Measurements from ENCODE around the gene AP1G2.

AP1G2 gene

GRCh38 chr14:23535943-23536342 is 31.6 kb downstream of the AP1G2 start:
- Histone ChIP-seq H3K36me3 (ENCODE audit: insufficient read depth, low read length) (no peaks in the 10 kb centered on the region), H3K4me3 (no peak overlapping the region), H3K27ac (no peak overlapping the region), H3K9ac (ENCODE audit: insufficient read length) (no peak overlapping the region), H3K9me3 (ENCODE audit: low read depth, low read length) (no peaks in the 10 kb centered on the region)
- no peak for DNase-seq (ENCODE audit: low read depth, low spot score)
- TF ChIP-seq POLR2AphosphoS5 (IDR thresholded peaks at IDR 0.05; ENCODE audit: borderline replicate concordance, low read depth, low read length) (no peak), EZH2 (IDR thresholded peaks at IDR 0.05) (no peak), FOXP2 (optimal IDR thresholded peaks at IDR 0.05; ENCODE audit: control extremely low read depth, extremely low read length, insufficient read depth) (no peak)

GRCh38 chr14:23533652-23534435 is 33.7 kb downstream of the AP1G2 start:
- Histone ChIP-seq H3K4me3 (no peak overlapping the region), H3K9ac (ENCODE audit: insufficient read length) (no peak overlapping the region), H3K9me3 (ENCODE audit: low read depth, low read length) (no peaks in the 10 kb centered on the region), H3K36me3 (ENCODE audit: insufficient read depth, low read length) (no peaks in the 10 kb centered on the region), H3K27ac (no peak overlapping the region)
- TF ChIP-seq POLR2AphosphoS5 (IDR thresholded peaks at IDR 0.05; ENCODE audit: borderline replicate concordance, low read depth, low read length), result no peak
- TF ChIP-seq EZH2 (IDR thresholded peaks at IDR 0.05), result no peak
- no peak for TF ChIP-seq FOXP2 (optimal IDR thresholded peaks at IDR 0.05; ENCODE audit: control extremely low read depth, extremely low read length, insufficient read depth)
- DNase-seq (ENCODE audit: low read depth, low spot score), result no peak

GRCh38 chr14:23532658-23533057 is 34.9 kb downstream of the AP1G2 start:
- H3K36me3 ChIP-seq (ENCODE audit: insufficient read depth, low read length), result no peaks in the 10 kb centered on the region
- H3K9ac ChIP-seq (ENCODE audit: insufficient read length), result no peak overlapping the region
- H3K27ac ChIP-seq, result no peak overlapping the region
- DNase-seq (ENCODE audit: low read depth, low spot score), result no peak
- no peak overlapping the region for H3K4me3 ChIP-seq
- TF ChIP-seq POLR2AphosphoS5 (IDR thresholded peaks at IDR 0.05; ENCODE audit: borderline replicate concordance, low read depth, low read length), result no peak
- no peak for TF ChIP-seq FOXP2 (optimal IDR thresholded peaks at IDR 0.05; ENCODE audit: control extremely low read depth, extremely low read length, insufficient read depth)
- no peak for TF ChIP-seq EZH2 (IDR thresholded peaks at IDR 0.05)
- no peaks in the 10 kb centered on the region for H3K9me3 ChIP-seq (ENCODE audit: low read depth, low read length)

- DNase-seq (ENCODE audit: low read depth, low spot score), result no peak
- TF ChIP-seq EZH2 (IDR thresholded peaks at IDR 0.05) (no peak), FOXP2 (optimal IDR thresholded peaks at IDR 0.05; ENCODE audit: control extremely low read depth, extremely low read length, insufficient read depth) (no peak), POLR2AphosphoS5 (IDR thresholded peaks at IDR 0.05; ENCODE audit: borderline replicate concordance, low read depth, low read length) (no peak)
- H3K9ac ChIP-seq (ENCODE audit: insufficient read length), result no peak overlapping the region
- no peak overlapping the region for H3K27ac ChIP-seq
- H3K36me3 ChIP-seq (ENCODE audit: insufficient read depth, low read length), result no peaks in the 10 kb centered on the region
- no peaks in the 10 kb centered on the region for H3K9me3 ChIP-seq (ENCODE audit: low read depth, low read length)
- no peak overlapping the region for H3K4me3 ChIP-seq
Measured at GRCh38 chr14:23531391-23531790, 36.2 kb downstream of the AP1G2 start.

GRCh38 chr14:23530375-23531055 is 37.1 kb downstream of the AP1G2 start:
- Histone ChIP-seq H3K9me3 (ENCODE audit: low read depth, low read length) (no peaks in the 10 kb centered on the region), H3K36me3 (ENCODE audit: insufficient read depth, low read length) (no peaks in the 10 kb centered on the region), H3K4me3 (no peak overlapping the region), H3K27ac (no peak overlapping the region), H3K9ac (ENCODE audit: insufficient read length) (no peak overlapping the region)
- no peak for TF ChIP-seq POLR2AphosphoS5 (IDR thresholded peaks at IDR 0.05; ENCODE audit: borderline replicate concordance, low read depth, low read length)
- no peak for TF ChIP-seq EZH2 (IDR thresholded peaks at IDR 0.05)
- TF ChIP-seq FOXP2 (optimal IDR thresholded peaks at IDR 0.05; ENCODE audit: control extremely low read depth, extremely low read length, insufficient read depth), result no peak
- no peak for DNase-seq (ENCODE audit: low read depth, low spot score)

GRCh38 chr14:23529016-23529415 is 38.6 kb downstream of the AP1G2 start:
- no peak overlapping the region for H3K4me3 ChIP-seq
- no peaks in the 10 kb centered on the region for H3K9me3 ChIP-seq (ENCODE audit: low read depth, low read length)
- TF ChIP-seq EZH2 (IDR thresholded peaks at IDR 0.05) (no peak), POLR2AphosphoS5 (IDR thresholded peaks at IDR 0.05; ENCODE audit: borderline replicate concordance, low read depth, low read length) (no peak), FOXP2 (optimal IDR thresholded peaks at IDR 0.05; ENCODE audit: control extremely low read depth, extremely low read length, insufficient read depth) (no peak)
- no peak for DNase-seq (ENCODE audit: low read depth, low spot score)
- H3K9ac ChIP-seq (ENCODE audit: insufficient read length), result no peak overlapping the region
- H3K27ac ChIP-seq, result no peak overlapping the region
- no peaks in the 10 kb centered on the region for H3K36me3 ChIP-seq (ENCODE audit: insufficient read depth, low read length)

- no peaks in the 10 kb centered on the region for H3K36me3 ChIP-seq (ENCODE audit: insufficient read depth, low read length)
- no peaks in the 10 kb centered on the region for H3K9me3 ChIP-seq (ENCODE audit: low read depth, low read length)
- no peak overlapping the region for H3K27ac ChIP-seq
- H3K9ac ChIP-seq (ENCODE audit: insufficient read length), result no peak overlapping the region
- no peak for DNase-seq (ENCODE audit: low read depth, low spot score)
- H3K4me3 ChIP-seq, result no peak overlapping the region
- TF ChIP-seq POLR2AphosphoS5 (IDR thresholded peaks at IDR 0.05; ENCODE audit: borderline replicate concordance, low read depth, low read length), result no peak
- no peak for TF ChIP-seq EZH2 (IDR thresholded peaks at IDR 0.05)
- TF ChIP-seq FOXP2 (optimal IDR thresholded peaks at IDR 0.05; ENCODE audit: control extremely low read depth, extremely low read length, insufficient read depth), result no peak
Measured at GRCh38 chr14:23528555-23528954, 39.0 kb downstream of the AP1G2 start.

GRCh38 chr14:23525611-23526010 is 42.0 kb downstream of the AP1G2 start:
- TF ChIP-seq POLR2AphosphoS5 (IDR thresholded peaks at IDR 0.05; ENCODE audit: borderline replicate concordance, low read depth, low read length), result no peak
- no peak for TF ChIP-seq FOXP2 (optimal IDR thresholded peaks at IDR 0.05; ENCODE audit: control extremely low read depth, extremely low read length, insufficient read depth)
- TF ChIP-seq EZH2 (IDR thresholded peaks at IDR 0.05), result no peak
- no peak overlapping the region for H3K9ac ChIP-seq (ENCODE audit: insufficient read length)
- H3K36me3 ChIP-seq (ENCODE audit: insufficient read depth, low read length), result no peaks in the 10 kb centered on the region
- no peak overlapping the region for H3K4me3 ChIP-seq
- H3K27ac ChIP-seq, result no peak overlapping the region
- no peak for DNase-seq (ENCODE audit: low read depth, low spot score)
- H3K9me3 ChIP-seq (ENCODE audit: low read depth, low read length), result no peaks in the 10 kb centered on the region
